ENCODE results near the gene PPP1R3E. TPM values are rescaled to one million over a fixed set of nuclear protein-coding genes. Genes with fewer than 3 reads are reported as not detected.
"Not testable (repeated sequence)": the region's sequence is repeated elsewhere in the genome, so short reads cannot be mapped to it uniquely, and the experiment has no call there.

PPP1R3E gene
- polyA plus RNA-seq, 3 donors, result 23.1 to 37.8 (median 28.2) TPM

- DNase-seq (ENCODE audit: extremely low read depth in 1 of 11, low read depth in 9 of 11, low spot score in 4 of 11), result no peak
Measured at GRCh38 chr14:23275412-23275811, 27.2 kb downstream of the PPP1R3E start.

- no peak for DNase-seq (ENCODE audit: extremely low read depth in 1 of 11, low read depth in 9 of 11, low spot score in 4 of 11)
Measured at GRCh38 chr14:23269193-23269592, 33.5 kb downstream of the PPP1R3E start.

GRCh38 chr14:23260849-23261248, 41.8 kb downstream of the PPP1R3E start:
- DNase-seq (ENCODE audit: extremely low read depth in 1 of 11, low read depth in 9 of 11, low spot score in 4 of 11), result not testable (repeated sequence)

GRCh38 chr14:23259426-23259825, 43.2 kb downstream of the PPP1R3E start:
- DNase-seq (ENCODE audit: extremely low read depth in 1 of 11, low read depth in 9 of 11, low spot score in 4 of 11), result no peak

- no peak for DNase-seq (ENCODE audit: extremely low read depth in 1 of 11, low read depth in 9 of 11, low spot score in 4 of 11)
Measured at GRCh38 chr14:23258256-23258655, 44.4 kb downstream of the PPP1R3E start.

- DNase-seq (ENCODE audit: extremely low read depth in 1 of 11, low read depth in 9 of 11, low spot score in 4 of 11), result no peak
Measured at GRCh38 chr14:23252420-23253333, 50.0 kb downstream of the PPP1R3E start.

- no peak for DNase-seq (ENCODE audit: extremely low read depth in 1 of 11, low read depth in 9 of 11, low spot score in 4 of 11)
Measured at GRCh38 chr14:23252006-23252405, 50.7 kb downstream of the PPP1R3E start.

- no peak for DNase-seq (ENCODE audit: extremely low read depth in 1 of 11, low read depth in 9 of 11, low spot score in 4 of 11)
Measured at GRCh38 chr14:23249824-23250223, 52.8 kb downstream of the PPP1R3E start.

- DNase-seq (ENCODE audit: extremely low read depth in 1 of 11, low read depth in 9 of 11, low spot score in 4 of 11), result no peak
Measured at GRCh38 chr14:23248601-23249000, 54.1 kb downstream of the PPP1R3E start.

Other genes with a start within 250 kb of the PPP1R3E start
- 10 to 100 TPM; 21.7 to 37.3 (median 29.0) TPM for gene CDH24, start 245.3 kb downstream of the PPP1R3E start, polyA plus RNA-seq (ENCODE audit: insufficient read length in 3 of 3)
- 100 to 1,000 TPM; 253 to 342 (median 271) TPM for gene ACIN1, start 207.7 kb downstream of the PPP1R3E start, polyA plus RNA-seq (ENCODE audit: insufficient read length in 3 of 3)
- gene C14orf119, start 207.4 kb downstream of the PPP1R3E start, polyA plus RNA-seq (ENCODE audit: insufficient read length in 3 of 3), result 10 to 100 TPM; 68.8 to 88.5 (median 86.0) TPM
- not detected for gene CIROP, start 197.9 kb downstream of the PPP1R3E start, polyA plus RNA-seq (ENCODE audit: insufficient read length in 3 of 3)
- under 1 TPM; 0.15 to 0.22 (median 0.16) TPM for gene CEBPE, start 183.6 kb downstream of the PPP1R3E start, polyA plus RNA-seq (ENCODE audit: insufficient read length in 3 of 3)
- gene SLC7A8, start 119.2 kb downstream of the PPP1R3E start, polyA plus RNA-seq (ENCODE audit: insufficient read length in 3 of 3), result 100 to 1,000 TPM in 1 of 3 donors, 10 to 100 TPM in 2; 75.9 to 120 (median 82.9) TPM
- gene RNF212B, start 64.9 kb downstream of the PPP1R3E start, polyA plus RNA-seq (ENCODE audit: insufficient read length in 3 of 3), result 1 to 10 TPM; 1.0 to 1.8 (median 1.1) TPM
- gene HOMEZ, start 16.7 kb downstream of the PPP1R3E start, polyA plus RNA-seq (ENCODE audit: insufficient read length in 3 of 3), result 10 to 100 TPM; 27.8 to 29.8 (median 27.9) TPM
- gene BCL2L2, start 4.0 kb upstream of the PPP1R3E start, polyA plus RNA-seq (ENCODE audit: insufficient read length in 3 of 3), result 10 to 100 TPM; 41.3 to 49.8 (median 41.7) TPM
- gene PABPN1, start 18.6 kb upstream of the PPP1R3E start, polyA plus RNA-seq (ENCODE audit: insufficient read length in 3 of 3), result 100 to 1,000 TPM; 274 to 348 (median 280) TPM
- gene SLC22A17, start 50.0 kb upstream of the PPP1R3E start, polyA plus RNA-seq (ENCODE audit: insufficient read length in 3 of 3), result 10 to 100 TPM; 50.0 to 79.3 (median 58.6) TPM
- 10 to 100 TPM; 33.1 to 51.2 (median 46.6) TPM for gene EFS, start 62.3 kb upstream of the PPP1R3E start, polyA plus RNA-seq (ENCODE audit: insufficient read length in 3 of 3)
- not detected for gene IL25, start 70.0 kb upstream of the PPP1R3E start, polyA plus RNA-seq (ENCODE audit: insufficient read length in 3 of 3)
- gene CMTM5, start 74.2 kb upstream of the PPP1R3E start, polyA plus RNA-seq (ENCODE audit: insufficient read length in 3 of 3), result 1 to 10 TPM; 1.5 to 2.8 (median 2.3) TPM
- under 1 TPM; 0.11 to 0.23 (median 0.20) TPM for gene MYH6, start 105.4 kb upstream of the PPP1R3E start, polyA plus RNA-seq (ENCODE audit: insufficient read length in 3 of 3)
- under 1 TPM; 0.19 to 0.53 (median 0.35) TPM for gene MYH7, start 132.8 kb upstream of the PPP1R3E start, polyA plus RNA-seq (ENCODE audit: insufficient read length in 3 of 3)
- 10 to 100 TPM; 60.8 to 69.8 (median 63.8) TPM for gene NGDN, start 166.8 kb upstream of the PPP1R3E start, polyA plus RNA-seq (ENCODE audit: insufficient read length in 3 of 3)
- 10 to 100 TPM in 1 of 3 donors, 1 to 10 TPM in 2; 7.4 to 10.1 (median 7.8) TPM for gene ZFHX2, start 248.9 kb upstream of the PPP1R3E start, polyA plus RNA-seq (ENCODE audit: insufficient read length in 3 of 3)

Data from renal cortex interstitium (tissue), 11 donors.